ENCODE measurements around the gene IGFL2. TPM values are rescaled to one million over a fixed set of nuclear protein-coding genes. Genes with fewer than 3 reads are reported as not detected.

IGFL2 gene
- total RNA-seq, 1 experiment from 2014 or later: not detected

DNA sequence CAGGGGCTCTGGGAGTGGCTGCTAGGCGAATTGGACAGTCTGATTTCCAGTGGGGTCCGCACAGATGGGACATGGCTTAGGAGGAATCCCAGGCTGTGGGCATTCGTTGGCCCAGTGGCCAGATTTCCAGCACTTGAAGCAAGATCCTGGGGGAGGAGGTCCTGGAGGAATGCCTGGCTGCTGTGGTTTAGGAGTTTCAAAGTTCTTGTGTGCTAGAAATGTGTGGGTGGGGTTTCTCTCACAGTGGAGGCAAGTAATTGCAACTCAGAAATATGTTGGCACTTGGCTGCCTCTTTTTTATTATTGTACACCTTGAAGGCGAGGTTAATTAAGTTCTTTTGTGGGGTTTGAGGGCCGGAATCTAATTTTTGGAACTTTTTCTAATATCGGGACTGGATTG lies 40.7 kb upstream of the IGFL2 start:
- TF ChIP-seq CEBPB (IDR thresholded peaks at IDR 0.05; ENCODE audit: low read depth): no peak
- TF ChIP-seq RAD21 (IDR thresholded peaks at IDR 0.05; ENCODE audit: low read depth): no peak
- no peak for TF ChIP-seq CBX3 (IDR thresholded peaks at IDR 0.05; ENCODE audit: low read depth)
- TF ChIP-seq SRF (IDR thresholded peaks at IDR 0.05; ENCODE audit: low read depth): no peak
- no peak for TF ChIP-seq SIN3A (IDR thresholded peaks at IDR 0.05; ENCODE audit: low read depth)
- TF ChIP-seq ZNF274 (IDR thresholded peaks at IDR 0.05; ENCODE audit: low read depth, low read length): no peak
- TF ChIP-seq ZFX (IDR thresholded peaks at IDR 0.05): no peak
- no peak for TF ChIP-seq ATF3 (IDR thresholded peaks at IDR 0.05)
- ChIA-PET POLR2A (no interaction called here), RAD21 (ENCODE audit: low non-redundant PET in 1 of 2, low total read pairs in 2 of 2, uncharacterized antibody in 2 of 2, unreplicated experiment in 2 of 2) (no interaction called here), CTCF (no interaction called here)
- Histone ChIP-seq H3K27ac (ENCODE audit: low read depth, low read length) (no peak overlapping the region), H3K9me3 (ENCODE audit: control insufficient read depth in 1 of 2, insufficient read depth in 1 of 2, low read depth in 1 of 2, low read length in 2 of 2) (peaks cover 3 to 11% of the 10 kb centered on the region in 2 experiments; a peak in 2 of 4 replicates), H3K27me3 (ENCODE audit: insufficient read depth, low read length) (no peaks in the 10 kb centered on the region), H3K9me2 (ENCODE audit: insufficient read depth) (no peaks in the 10 kb centered on the region), H3K79me2 (ENCODE audit: insufficient read depth, low read length) (no peaks in the 10 kb centered on the region), H2AFZ (ENCODE audit: low read depth, low read length, poor library complexity, severe bottlenecking) (no peak overlapping the region), H3K4me3 (replicated peaks in 1 of 2; ENCODE audit: low read depth in 1 of 2, low read length in 2 of 2) (no peak overlapping the region), H3K4me1 (ENCODE audit: control insufficient read depth in 1 of 2, insufficient read depth in 2 of 2, low read length in 2 of 2) (no peaks in the 10 kb centered on the region), H3K36me3 (ENCODE audit: control insufficient read depth in 1 of 2, insufficient read depth in 2 of 2, low read length in 2 of 2) (no peaks in the 10 kb centered on the region), H3K9ac (ENCODE audit: low read length) (no peak overlapping the region), H4K20me1 (ENCODE audit: insufficient read depth) (no peaks in the 10 kb centered on the region), H3K4me2 (ENCODE audit: low read length) (no peak overlapping the region)
- ATAC-seq: no peak
- BruUV-seq (replicated peaks): no TSS peak
- DNase-seq (ENCODE audit: low read depth, low spot score): no peak
- intact Hi-C loops (cut with micrococcal nuclease): no loop called here

DNA sequence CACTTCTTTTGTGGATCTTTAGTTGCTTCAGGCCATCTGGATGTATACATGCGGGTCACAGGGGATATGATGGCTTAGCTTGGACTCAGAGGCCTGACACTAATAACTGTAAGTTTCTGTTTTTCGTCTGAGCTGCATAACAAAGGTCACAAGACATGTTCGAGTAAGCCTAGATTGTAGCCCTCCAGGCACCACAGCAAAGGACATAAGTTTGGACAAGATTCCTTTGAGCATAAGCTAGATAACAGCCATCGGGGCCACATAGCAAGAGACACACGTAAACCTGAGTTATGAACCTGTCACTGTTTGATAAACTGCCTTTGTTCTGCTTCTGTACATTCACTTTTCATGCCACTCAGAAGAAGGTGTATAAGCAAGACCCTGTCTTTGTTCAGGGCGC lies 38.2 kb upstream of the IGFL2 start:
- Histone ChIP-seq H2AFZ (ENCODE audit: low read depth, low read length, poor library complexity, severe bottlenecking) (no peak overlapping the region), H3K27me3 (ENCODE audit: insufficient read depth, low read length) (no peaks in the 10 kb centered on the region), H3K4me1 (ENCODE audit: control insufficient read depth in 1 of 2, insufficient read depth in 2 of 2, low read length in 2 of 2) (peaks cover under 1 to 4% of the 10 kb centered on the region in 2 experiments), H4K20me1 (ENCODE audit: insufficient read depth) (no peaks in the 10 kb centered on the region), H3K9ac (ENCODE audit: low read length) (no peak overlapping the region), H3K4me3 (replicated peaks in 1 of 2; ENCODE audit: low read depth in 1 of 2, low read length in 2 of 2) (no peak overlapping the region), H3K79me2 (ENCODE audit: insufficient read depth, low read length) (no peaks in the 10 kb centered on the region), H3K9me2 (ENCODE audit: insufficient read depth) (no peaks in the 10 kb centered on the region), H3K9me3 (ENCODE audit: control insufficient read depth in 1 of 2, insufficient read depth in 1 of 2, low read depth in 1 of 2, low read length in 2 of 2) (peaks cover 3 to 11% of the 10 kb centered on the region in 2 experiments; a peak in 2 of 4 replicates), H3K36me3 (ENCODE audit: control insufficient read depth in 1 of 2, insufficient read depth in 2 of 2, low read length in 2 of 2) (no peaks in the 10 kb centered on the region), H3K4me2 (ENCODE audit: low read length) (no peak overlapping the region), H3K27ac (ENCODE audit: low read depth, low read length) (no peak overlapping the region)
- BruUV-seq (replicated peaks): no TSS peak
- ATAC-seq (no peak), DNase-seq (ENCODE audit: low read depth, low spot score) (no peak)
- ChIA-PET CTCF (no interaction called here), RAD21 (ENCODE audit: low non-redundant PET in 1 of 2, low total read pairs in 2 of 2, uncharacterized antibody in 2 of 2, unreplicated experiment in 2 of 2) (no interaction called here), POLR2A (no interaction called here)
- intact Hi-C loops (cut with micrococcal nuclease): no loop called here
- TF ChIP-seq, protein P1, sequence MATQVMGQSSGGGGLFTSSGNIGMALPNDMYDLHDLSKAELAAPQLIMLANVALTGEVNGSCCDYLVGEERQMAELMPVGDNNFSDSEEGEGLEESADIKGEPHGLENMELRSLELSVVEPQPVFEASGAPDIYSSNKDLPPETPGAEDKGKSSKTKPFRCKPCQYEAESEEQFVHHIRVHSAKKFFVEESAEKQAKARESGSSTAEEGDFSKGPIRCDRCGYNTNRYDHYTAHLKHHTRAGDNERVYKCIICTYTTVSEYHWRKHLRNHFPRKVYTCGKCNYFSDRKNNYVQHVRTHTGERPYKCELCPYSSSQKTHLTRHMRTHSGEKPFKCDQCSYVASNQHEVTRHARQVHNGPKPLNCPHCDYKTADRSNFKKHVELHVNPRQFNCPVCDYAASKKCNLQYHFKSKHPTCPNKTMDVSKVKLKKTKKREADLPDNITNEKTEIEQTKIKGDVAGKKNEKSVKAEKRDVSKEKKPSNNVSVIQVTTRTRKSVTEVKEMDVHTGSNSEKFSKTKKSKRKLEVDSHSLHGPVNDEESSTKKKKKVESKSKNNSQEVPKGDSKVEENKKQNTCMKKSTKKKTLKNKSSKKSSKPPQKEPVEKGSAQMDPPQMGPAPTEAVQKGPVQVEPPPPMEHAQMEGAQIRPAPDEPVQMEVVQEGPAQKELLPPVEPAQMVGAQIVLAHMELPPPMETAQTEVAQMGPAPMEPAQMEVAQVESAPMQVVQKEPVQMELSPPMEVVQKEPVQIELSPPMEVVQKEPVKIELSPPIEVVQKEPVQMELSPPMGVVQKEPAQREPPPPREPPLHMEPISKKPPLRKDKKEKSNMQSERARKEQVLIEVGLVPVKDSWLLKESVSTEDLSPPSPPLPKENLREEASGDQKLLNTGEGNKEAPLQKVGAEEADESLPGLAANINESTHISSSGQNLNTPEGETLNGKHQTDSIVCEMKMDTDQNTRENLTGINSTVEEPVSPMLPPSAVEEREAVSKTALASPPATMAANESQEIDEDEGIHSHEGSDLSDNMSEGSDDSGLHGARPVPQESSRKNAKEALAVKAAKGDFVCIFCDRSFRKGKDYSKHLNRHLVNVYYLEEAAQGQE (IDR thresholded peaks at IDR 0.05; ENCODE audit: low read depth): no peak
- no peak for TF ChIP-seq POLR2A (IDR thresholded peaks at IDR 0.05; ENCODE audit: borderline replicate concordance, extremely low read depth, insufficient read depth, insufficient read length)
- TF ChIP-seq ATF3 (IDR thresholded peaks at IDR 0.05): no peak
- no peak for TF ChIP-seq SRF (IDR thresholded peaks at IDR 0.05; ENCODE audit: low read depth)
- no peak for TF ChIP-seq TCF7L2 (IDR thresholded peaks at IDR 0.05; ENCODE audit: borderline replicate concordance, extremely low read depth, insufficient read depth, insufficient read length)
- TF ChIP-seq RAD21 (IDR thresholded peaks at IDR 0.05; ENCODE audit: low read depth): no peak
